HEK293 (cell line): Measurements from ENCODE around the gene BORCS5.

Source experiments
- BCL11A ChIP-seq: fragments of 450-650 bp; formaldehyde crosslinking; IDR thresholded peaks from 2 replicates; pipeline ENCODE4 v1.5.1; 2016; ENCODE audit warnings: low read depth, missing biosample characterization, missing genetic modification characterization
- FEZF1 ChIP-seq: fragments of 450-650 bp; formaldehyde crosslinking; IDR thresholded peaks from 2 replicates; pipeline ENCODE4 v1.5.1; 2016; ENCODE audit warnings: missing biosample characterization, missing genetic modification characterization
- KLF7 ChIP-seq: fragments of 450-650 bp; formaldehyde crosslinking; IDR thresholded peaks from 2 replicates; pipeline ENCODE4 v1.5.1; 2016; ENCODE audit warnings: missing biosample characterization, missing genetic modification characterization, borderline replicate concordance
- KLF9 ChIP-seq: fragments of 450-650 bp; formaldehyde crosslinking; IDR thresholded peaks from 2 replicates; pipeline ENCODE4 v1.5.1; 2016; ENCODE audit warnings: missing biosample characterization, missing genetic modification characterization, low read depth
- SP2 ChIP-seq: fragments of 450-650 bp; formaldehyde crosslinking; IDR thresholded peaks from 2 replicates; pipeline ENCODE4 v1.5.1; 2016; ENCODE audit warnings: missing biosample characterization, missing genetic modification characterization
- TRIM28 ChIP-seq: IDR thresholded peaks from 2 replicates; pipeline ENCODE4 v1.6.1; 2011; ENCODE audit warnings: low read length, control low read depth, borderline replicate concordance
- TSHZ1 ChIP-seq: fragments of 450-650 bp; formaldehyde crosslinking; IDR thresholded peaks from 2 replicates; pipeline ENCODE4 v1.5.1; 2016; ENCODE audit warnings: missing biosample characterization, missing genetic modification characterization, borderline replicate concordance
- ZBTB44 ChIP-seq: fragments of 450-650 bp; IDR thresholded peaks from 2 replicates; pipeline ENCODE4 v1.5.1; 2018; ENCODE audit warnings: missing biosample characterization, mild to moderate bottlenecking, missing genetic modification characterization
- ZEB2 ChIP-seq: fragments of 450-650 bp; formaldehyde crosslinking; IDR thresholded peaks from 2 replicates; pipeline ENCODE4 v1.5.1; 2016; ENCODE audit warnings: missing biosample characterization, missing genetic modification characterization
- ZIC2 ChIP-seq: fragments of 450-650 bp; formaldehyde crosslinking; IDR thresholded peaks from 2 replicates; pipeline ENCODE4 v1.5.1; 2016; ENCODE audit warnings: missing biosample characterization, missing genetic modification characterization
- ZNF157 ChIP-seq: fragments of 450-650 bp; formaldehyde crosslinking; IDR thresholded peaks from 2 replicates; pipeline ENCODE4 v1.5.1; 2016; ENCODE audit warnings: missing biosample characterization, missing genetic modification characterization
- ZNF174 ChIP-seq: fragments of 450-650 bp; formaldehyde crosslinking; IDR thresholded peaks from 2 replicates; pipeline ENCODE4 v1.5.0; 2017; ENCODE audit warnings: missing biosample characterization, mild to moderate bottlenecking, missing genetic modification characterization
- ZNF26 ChIP-seq: fragments of 450-650 bp; formaldehyde crosslinking; IDR thresholded peaks from 2 replicates; pipeline ENCODE4 v1.5.1; 2016; ENCODE audit warnings: missing biosample characterization, missing genetic modification characterization
- ZNF274 ChIP-seq, 2 experiments: fragments of 200-500 bp in 1 of 2; fragments of 450-650 bp in 1 of 2; sonication (Bioruptor generic) in 1 of 2; formaldehyde crosslinking in 1 of 2; IDR thresholded peaks; 2 replicates each; pipeline versions ENCODE4 v1.5.1 to v1.6.1; 2014 to 2016; ENCODE audit warnings: borderline replicate concordance in 1 of 2, inconsistent platforms in 1 of 2, low read length in 1 of 2, missing biosample characterization in 1 of 2, missing genetic modification characterization in 1 of 2
- ZNF391 ChIP-seq: fragments of 450-650 bp; formaldehyde crosslinking; IDR thresholded peaks from 2 replicates; pipeline ENCODE4 v1.5.1; 2016; ENCODE audit warnings: low read depth, missing biosample characterization, missing genetic modification characterization, borderline replicate concordance
- ZNF423 ChIP-seq: fragments of 450-650 bp; formaldehyde crosslinking; IDR thresholded peaks from 2 replicates; pipeline ENCODE4 v1.5.1; 2016; ENCODE audit warnings: missing biosample characterization, missing genetic modification characterization
- ZNF48 ChIP-seq: fragments of 450-650 bp; formaldehyde crosslinking; IDR thresholded peaks from 2 replicates; pipeline ENCODE4 v1.5.1; 2016; ENCODE audit warnings: missing biosample characterization, missing genetic modification characterization
- ZNF521 ChIP-seq: fragments of 450-650 bp; formaldehyde crosslinking; IDR thresholded peaks from 2 replicates; pipeline ENCODE4 v1.5.1; 2017; ENCODE audit warnings: missing biosample characterization, mild to moderate bottlenecking, missing genetic modification characterization
- ZNF558 ChIP-seq: fragments of 450-650 bp; formaldehyde crosslinking; IDR thresholded peaks from 2 replicates; pipeline ENCODE4 v1.5.1; 2016; ENCODE audit warnings: missing biosample characterization, missing genetic modification characterization
- ZNF677 ChIP-seq: fragments of 450-650 bp; IDR thresholded peaks from 2 replicates; pipeline ENCODE4 v1.5.0; 2018; ENCODE audit warnings: missing biosample characterization, mild to moderate bottlenecking, missing genetic modification characterization, moderate library complexity
- TF ChIP-seq, protein P1 (sequence below): fragments of 450-650 bp; formaldehyde crosslinking; IDR thresholded peaks from 2 replicates; pipeline ENCODE4 v1.5.1; 2016; ENCODE audit warnings: missing biosample characterization, missing genetic modification characterization
- TF ChIP-seq, protein P2 (sequence below): fragments of 450-650 bp; formaldehyde crosslinking; IDR thresholded peaks from 2 replicates; pipeline ENCODE4 v1.5.1; 2016; ENCODE audit warnings: missing biosample characterization, missing genetic modification characterization, low read depth
- TF ChIP-seq, protein P3 (sequence below): fragments of 450-650 bp; formaldehyde crosslinking; IDR thresholded peaks from 2 replicates; pipeline ENCODE4 v1.5.1; 2016; ENCODE audit warnings: missing biosample characterization, missing genetic modification characterization
- TF ChIP-seq, protein P4 (sequence below): fragments of 450-650 bp; formaldehyde crosslinking; IDR thresholded peaks from 2 replicates; pipeline ENCODE4 v1.5.1; 2016; ENCODE audit warnings: missing biosample characterization, missing genetic modification characterization

Gene BORCS5

DNA sequence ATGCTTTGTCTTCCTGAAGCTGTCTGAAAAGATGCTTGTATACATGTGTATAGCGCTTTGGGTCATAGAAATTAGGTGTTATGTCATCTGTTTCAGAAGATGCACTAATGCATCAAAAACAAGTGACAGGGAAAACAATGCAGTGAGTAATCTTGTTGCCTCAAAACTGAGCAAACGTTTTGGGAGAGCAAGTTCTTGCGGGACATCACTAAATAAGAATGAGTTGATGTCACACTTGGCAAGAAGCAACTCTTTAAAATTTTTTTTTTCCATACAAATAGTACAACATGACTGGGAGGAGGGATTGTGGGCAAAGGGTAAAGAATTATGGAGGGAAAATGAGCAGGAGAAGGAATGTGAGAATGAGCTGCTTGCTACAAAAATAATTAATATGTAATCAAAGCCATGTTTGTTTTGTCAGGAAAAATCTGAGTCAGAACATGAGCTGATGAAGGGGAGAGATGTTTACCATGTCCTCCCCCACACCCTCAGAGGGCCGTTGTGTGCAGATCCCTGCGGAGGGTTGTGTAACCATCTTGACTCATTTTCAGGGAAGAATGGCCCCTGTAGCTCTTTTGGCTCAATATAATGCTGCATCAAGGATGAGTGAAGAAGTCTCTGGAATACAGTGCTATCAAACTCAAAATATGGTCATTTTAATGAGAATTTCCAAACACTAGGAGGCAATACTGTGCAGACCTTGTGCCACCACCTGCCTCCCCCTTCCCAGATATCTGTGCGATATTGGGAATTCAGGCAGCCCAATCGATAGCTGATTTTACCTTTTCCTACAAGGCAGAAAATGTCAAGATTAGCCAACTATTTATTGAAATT lies 41.4 kb downstream of the BORCS5 start (continued):
- TF ChIP-seq, protein P1, sequence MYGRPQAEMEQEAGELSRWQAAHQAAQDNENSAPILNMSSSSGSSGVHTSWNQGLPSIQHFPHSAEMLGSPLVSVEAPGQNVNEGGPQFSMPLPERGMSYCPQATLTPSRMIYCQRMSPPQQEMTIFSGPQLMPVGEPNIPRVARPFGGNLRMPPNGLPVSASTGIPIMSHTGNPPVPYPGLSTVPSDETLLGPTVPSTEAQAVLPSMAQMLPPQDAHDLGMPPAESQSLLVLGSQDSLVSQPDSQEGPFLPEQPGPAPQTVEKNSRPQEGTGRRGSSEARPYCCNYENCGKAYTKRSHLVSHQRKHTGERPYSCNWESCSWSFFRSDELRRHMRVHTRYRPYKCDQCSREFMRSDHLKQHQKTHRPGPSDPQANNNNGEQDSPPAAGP (tag by site-specific recombination) = peak; percentile 89
- TF ChIP-seq ZNF174 (tag by site-specific recombination) (no peak), SP2 (tag by site-specific recombination) (0 out of 2 replicates have a peak, but pooled peaks have one; percentile 40), ZIC2 (tag by site-specific recombination) (0 out of 2 replicates have a peak, but pooled peaks have one; percentile 22), ZNF26 (no peak), ZEB2 (tag by site-specific recombination) (peak; percentile 100), TSHZ1 (peak; percentile 71), ZNF391 (tag by site-specific recombination) (peak; percentile 86; the same call in 1 of the 2 replicates), KLF9 (tag by site-specific recombination) (no peak), ZNF157 (tag by site-specific recombination) (no peak), ZNF558 (tag by site-specific recombination) (peak; percentile 83), BCL11A (tag by site-specific recombination) (peak; percentile 83), FEZF1 (peak; percentile 85), ZNF48 (tag by site-specific recombination) (no peak), ZNF677 (tag by site-specific recombination) (no peak), ZBTB44 (tag by site-specific recombination) (no peak; the same call in 1 of the 2 replicates), ZNF423 (no peak), KLF7 (tag by site-specific recombination) (no peak), ZNF274 (IDR thresholded peaks at IDR 0.05; ENCODE audit: low read length) (no peak), ZNF274 (tag by site-specific recombination; IDR thresholded peaks at IDR 0.05; ENCODE audit: borderline replicate concordance) (no peak), TRIM28 (no peak), ZNF521 (no peak)
- TF ChIP-seq, protein P2, sequence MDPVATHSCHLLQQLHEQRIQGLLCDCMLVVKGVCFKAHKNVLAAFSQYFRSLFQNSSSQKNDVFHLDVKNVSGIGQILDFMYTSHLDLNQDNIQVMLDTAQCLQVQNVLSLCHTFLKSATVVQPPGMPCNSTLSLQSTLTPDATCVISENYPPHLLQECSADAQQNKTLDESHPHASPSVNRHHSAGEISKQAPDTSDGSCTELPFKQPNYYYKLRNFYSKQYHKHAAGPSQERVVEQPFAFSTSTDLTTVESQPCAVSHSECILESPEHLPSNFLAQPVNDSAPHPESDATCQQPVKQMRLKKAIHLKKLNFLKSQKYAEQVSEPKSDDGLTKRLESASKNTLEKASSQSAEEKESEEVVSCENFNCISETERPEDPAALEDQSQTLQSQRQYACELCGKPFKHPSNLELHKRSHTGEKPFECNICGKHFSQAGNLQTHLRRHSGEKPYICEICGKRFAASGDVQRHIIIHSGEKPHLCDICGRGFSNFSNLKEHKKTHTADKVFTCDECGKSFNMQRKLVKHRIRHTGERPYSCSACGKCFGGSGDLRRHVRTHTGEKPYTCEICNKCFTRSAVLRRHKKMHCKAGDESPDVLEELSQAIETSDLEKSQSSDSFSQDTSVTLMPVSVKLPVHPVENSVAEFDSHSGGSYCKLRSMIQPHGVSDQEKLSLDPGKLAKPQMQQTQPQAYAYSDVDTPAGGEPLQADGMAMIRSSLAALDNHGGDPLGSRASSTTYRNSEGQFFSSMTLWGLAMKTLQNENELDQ (tag by site-specific recombination) = no peak
- TF ChIP-seq, protein P3, sequence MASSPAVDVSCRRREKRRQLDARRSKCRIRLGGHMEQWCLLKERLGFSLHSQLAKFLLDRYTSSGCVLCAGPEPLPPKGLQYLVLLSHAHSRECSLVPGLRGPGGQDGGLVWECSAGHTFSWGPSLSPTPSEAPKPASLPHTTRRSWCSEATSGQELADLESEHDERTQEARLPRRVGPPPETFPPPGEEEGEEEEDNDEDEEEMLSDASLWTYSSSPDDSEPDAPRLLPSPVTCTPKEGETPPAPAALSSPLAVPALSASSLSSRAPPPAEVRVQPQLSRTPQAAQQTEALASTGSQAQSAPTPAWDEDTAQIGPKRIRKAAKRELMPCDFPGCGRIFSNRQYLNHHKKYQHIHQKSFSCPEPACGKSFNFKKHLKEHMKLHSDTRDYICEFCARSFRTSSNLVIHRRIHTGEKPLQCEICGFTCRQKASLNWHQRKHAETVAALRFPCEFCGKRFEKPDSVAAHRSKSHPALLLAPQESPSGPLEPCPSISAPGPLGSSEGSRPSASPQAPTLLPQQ (tag by site-specific recombination) = peak; percentile 82; the same call in 1 of the 2 replicates
- TF ChIP-seq, protein P4, sequence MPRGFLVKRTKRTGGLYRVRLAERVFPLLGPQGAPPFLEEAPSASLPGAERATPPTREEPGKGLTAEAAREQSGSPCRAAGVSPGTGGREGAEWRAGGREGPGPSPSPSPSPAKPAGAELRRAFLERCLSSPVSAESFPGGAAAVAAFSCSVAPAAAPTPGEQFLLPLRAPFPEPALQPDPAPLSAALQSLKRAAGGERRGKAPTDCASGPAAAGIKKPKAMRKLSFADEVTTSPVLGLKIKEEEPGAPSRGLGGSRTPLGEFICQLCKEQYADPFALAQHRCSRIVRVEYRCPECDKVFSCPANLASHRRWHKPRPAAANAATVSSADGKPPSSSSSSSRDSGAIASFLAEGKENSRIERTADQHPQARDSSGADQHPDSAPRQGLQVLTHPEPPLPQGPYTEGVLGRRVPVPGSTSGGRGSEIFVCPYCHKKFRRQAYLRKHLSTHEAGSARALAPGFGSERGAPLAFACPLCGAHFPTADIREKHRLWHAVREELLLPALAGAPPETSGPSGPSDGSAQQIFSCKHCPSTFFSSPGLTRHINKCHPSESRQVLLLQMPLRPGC (tag by site-specific recombination) = peak; percentile 95
